GM10266 (cell line): ENCODE measurements around the gene PWWP2A.

Experiments used
- DNase-seq: peaks from one replicate; pipeline ENCODE4 v3.0.0; 2012; ENCODE audit errors: extremely low spot score
- TF ChIP-seq, protein P1 (sequence below): IDR thresholded peaks from 2 replicates; pipeline ENCODE4 v1.5.1; 2012; ENCODE audit warnings: mild to moderate bottlenecking, low read depth; ENCODE audit not compliant: control insufficient read depth, insufficient read depth; ENCODE audit errors: missing control alignments

The PWWP2A gene

DNA sequence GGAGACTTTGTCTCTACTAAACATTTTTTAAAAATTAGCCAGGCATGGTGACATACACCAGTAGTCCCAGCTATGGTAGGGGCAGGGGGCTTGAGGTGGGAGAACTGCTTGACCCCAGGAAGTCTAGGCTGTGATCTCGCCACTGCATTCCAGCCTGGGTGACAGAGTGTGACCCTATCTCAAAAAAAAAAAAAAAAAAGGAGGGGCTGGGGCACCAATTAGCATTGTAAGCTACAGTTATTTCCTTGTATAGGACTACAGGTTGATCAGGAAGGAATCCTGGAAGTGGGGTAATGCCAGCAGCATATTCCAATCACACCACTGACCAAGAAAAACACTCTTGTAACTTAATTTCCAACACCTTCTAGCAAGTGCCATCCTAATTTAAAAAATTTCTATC, 32.1 kb downstream of the PWWP2A start:
- DNase-seq = no peak
- TF ChIP-seq, protein P1, sequence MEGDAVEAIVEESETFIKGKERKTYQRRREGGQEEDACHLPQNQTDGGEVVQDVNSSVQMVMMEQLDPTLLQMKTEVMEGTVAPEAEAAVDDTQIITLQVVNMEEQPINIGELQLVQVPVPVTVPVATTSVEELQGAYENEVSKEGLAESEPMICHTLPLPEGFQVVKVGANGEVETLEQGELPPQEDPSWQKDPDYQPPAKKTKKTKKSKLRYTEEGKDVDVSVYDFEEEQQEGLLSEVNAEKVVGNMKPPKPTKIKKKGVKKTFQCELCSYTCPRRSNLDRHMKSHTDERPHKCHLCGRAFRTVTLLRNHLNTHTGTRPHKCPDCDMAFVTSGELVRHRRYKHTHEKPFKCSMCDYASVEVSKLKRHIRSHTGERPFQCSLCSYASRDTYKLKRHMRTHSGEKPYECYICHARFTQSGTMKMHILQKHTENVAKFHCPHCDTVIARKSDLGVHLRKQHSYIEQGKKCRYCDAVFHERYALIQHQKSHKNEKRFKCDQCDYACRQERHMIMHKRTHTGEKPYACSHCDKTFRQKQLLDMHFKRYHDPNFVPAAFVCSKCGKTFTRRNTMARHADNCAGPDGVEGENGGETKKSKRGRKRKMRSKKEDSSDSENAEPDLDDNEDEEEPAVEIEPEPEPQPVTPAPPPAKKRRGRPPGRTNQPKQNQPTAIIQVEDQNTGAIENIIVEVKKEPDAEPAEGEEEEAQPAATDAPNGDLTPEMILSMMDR = no peak

- no peak for DNase-seq
- TF ChIP-seq, protein P1 = no peak
Observed at GRCh38 chr5:160084144-160084543, 35.1 kb downstream of the PWWP2A start.

DNA sequence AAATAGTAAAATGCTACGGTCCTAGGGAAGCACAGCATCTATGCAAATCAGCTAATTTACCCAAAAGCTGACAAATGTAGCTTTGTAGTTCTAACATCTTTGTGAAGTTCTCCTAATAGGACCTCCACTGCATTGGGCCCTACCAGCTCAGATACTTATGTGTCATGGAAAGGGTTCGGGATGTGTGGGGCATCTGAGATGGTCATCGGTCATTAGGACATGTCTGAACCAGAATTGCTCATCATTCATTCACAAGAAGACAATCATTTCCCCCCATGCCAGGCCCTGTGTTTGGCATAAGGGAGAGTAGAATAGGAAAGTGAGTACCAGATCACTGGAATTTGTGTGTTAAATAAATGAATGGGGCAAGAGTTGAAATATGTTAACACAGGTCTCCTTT, 35.7 kb downstream of the PWWP2A start:
- no peak for DNase-seq

DNA sequence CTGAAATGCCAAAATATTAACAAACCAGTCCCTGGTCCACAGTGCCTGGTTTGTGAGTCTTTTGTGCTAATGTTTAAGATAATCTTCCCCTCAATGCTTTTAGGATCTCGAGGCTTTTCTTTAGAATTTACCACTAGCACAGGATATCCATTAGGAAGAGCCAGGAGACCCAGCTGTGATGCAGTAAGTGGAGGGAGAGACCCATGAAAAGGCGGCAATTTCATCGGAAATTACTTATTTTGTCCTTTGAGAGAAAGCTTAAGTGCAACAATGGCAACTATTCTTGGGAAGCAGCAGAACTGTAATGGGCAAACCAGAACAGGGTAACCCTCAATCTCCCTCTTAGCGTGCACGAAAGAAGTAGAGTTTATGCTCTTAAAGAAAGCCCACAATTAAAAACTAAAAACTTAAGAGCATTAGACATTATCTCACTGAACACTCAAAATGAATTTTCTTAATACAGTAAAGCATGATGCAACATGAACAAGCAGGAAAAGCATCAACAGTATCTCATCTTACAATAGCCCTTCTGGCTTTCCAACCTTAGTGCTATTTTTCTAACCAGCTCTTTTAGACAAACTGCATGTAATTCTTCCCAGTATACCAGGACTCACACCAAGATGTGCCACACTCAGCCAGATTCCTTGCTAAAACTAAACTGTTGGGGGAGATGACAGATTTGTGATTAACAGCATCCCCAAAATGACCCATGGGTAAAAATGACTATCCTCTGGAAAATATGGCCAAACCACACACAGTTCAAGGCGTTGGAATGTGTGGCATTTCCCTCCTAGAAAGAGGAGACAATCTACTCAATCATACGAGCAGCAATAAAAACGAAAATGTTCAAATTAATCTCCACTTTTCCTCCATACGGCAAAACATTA, 36.4 kb downstream of the PWWP2A start:
- TF ChIP-seq, protein P1 = no peak
- DNase-seq = no peak

More for the DNA sequence above, 35.7 kb downstream of the PWWP2A start:
- TF ChIP-seq, protein P1 = no peak

DNA sequence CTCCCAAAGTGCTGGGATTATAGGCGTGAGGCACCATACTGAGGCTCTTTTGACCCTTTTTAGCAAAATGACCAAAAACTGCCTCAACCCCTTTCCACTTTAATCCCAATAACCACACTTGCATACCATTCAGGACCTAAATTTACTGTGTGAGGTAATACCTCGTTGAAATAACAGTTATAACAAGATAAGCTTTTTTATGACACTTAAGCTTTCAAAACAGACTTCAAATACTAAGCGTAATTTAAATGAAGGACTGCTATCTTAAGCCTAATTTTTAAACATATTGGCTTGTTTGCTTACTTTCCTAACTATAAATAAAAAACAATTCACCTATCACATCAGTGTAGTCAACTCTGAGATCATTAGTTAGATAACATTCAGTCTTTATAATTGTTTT, 37.8 kb downstream of the PWWP2A start:
- no peak for DNase-seq
- TF ChIP-seq, protein P1 = no peak

GRCh38 chr5:160079753-160080152, 39.5 kb downstream of the PWWP2A start:
- TF ChIP-seq, protein P1 = no peak
- DNase-seq = no peak

DNA sequence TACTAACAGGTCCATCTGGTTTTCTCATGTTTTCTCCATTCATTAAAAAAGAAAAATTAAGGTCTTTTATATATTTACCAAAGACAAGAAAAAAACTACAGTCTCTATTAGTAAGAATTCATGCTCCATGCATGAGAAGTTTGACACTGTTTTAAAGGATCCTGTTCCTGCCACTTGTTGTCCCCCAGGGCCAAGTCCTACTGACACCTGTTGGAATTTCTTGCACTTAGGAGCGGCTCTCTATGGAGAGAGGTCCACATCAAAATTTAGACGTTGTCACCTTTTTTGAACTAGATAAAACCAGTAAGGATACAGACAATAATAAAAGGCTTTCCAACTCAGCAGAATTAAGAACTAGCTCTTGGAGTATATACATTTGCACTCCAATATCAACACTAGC, 42.3 kb downstream of the PWWP2A start:
- no peak for DNase-seq
- TF ChIP-seq, protein P1 = no peak
